HG03135 (cell line): Measurements from ENCODE around the gene ABCC6.
"Not testable (repeated sequence)": the region's sequence is repeated elsewhere in the genome, so short reads cannot be mapped to it uniquely, and the experiment has no call there.

Source experiments
- ATAC-seq: cut with Tn5 transposase; IDR thresholded peaks from one replicate; pipeline ENCODE4 v1.9.1; 2021; ENCODE audit warnings: mild to moderate bottlenecking, moderate library complexity; ENCODE audit not compliant: unreplicated experiment

The ABCC6 gene

GRCh38 chr16:16190966-16191365, 32.3 kb downstream of the ABCC6 start:
- not testable (repeated sequence) for ATAC-seq

DNA sequence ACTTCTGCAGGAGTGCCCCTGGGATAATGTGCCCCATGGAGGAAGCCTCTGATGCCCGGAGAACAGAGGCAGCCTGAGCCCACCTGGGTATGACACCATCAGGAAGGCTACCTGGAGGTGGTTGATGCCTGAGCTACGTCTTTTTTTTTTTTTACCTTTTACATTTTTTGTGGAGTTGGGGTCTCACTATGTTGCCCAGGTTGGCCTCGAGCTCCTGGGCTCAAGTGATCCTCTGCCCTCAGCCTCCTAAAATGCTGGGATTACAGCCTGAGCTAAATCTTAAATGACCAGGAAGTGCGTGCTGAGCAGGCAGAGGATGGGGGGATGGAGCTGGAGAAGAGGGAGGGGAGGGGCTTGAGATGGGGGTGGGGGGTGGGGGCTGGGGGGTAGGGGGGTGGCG, 32.7 kb downstream of the ABCC6 start:
- ATAC-seq: no peak

GRCh38 chr16:16189842-16190241, 33.5 kb downstream of the ABCC6 start:
- ATAC-seq: no peak

DNA sequence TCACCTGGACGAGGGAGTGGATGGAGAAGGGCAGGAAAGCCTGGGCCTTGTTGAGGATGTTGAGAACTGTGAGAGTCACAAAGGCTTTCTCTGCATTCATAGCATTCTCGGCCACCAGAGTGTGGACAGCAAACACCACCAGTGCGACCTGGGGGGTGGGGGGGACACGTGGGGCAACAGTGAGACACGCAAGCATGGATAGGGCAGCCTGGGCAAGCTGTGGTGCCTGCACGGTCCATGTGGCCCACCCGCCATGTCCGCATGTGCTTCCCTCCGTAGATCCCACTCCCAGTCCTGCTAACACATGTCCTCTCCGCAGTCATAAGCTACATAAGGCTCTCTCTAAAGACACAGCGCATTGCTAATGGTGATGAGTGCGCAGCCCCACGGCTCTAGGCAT, 34.5 kb downstream of the ABCC6 start:
- ATAC-seq: no peak

- no peak for ATAC-seq
Observed at GRCh38 chr16:16186820-16187219, 36.5 kb downstream of the ABCC6 start.

GRCh38 chr16:16185095-16185494, 38.2 kb downstream of the ABCC6 start:
- ATAC-seq: no peak

DNA sequence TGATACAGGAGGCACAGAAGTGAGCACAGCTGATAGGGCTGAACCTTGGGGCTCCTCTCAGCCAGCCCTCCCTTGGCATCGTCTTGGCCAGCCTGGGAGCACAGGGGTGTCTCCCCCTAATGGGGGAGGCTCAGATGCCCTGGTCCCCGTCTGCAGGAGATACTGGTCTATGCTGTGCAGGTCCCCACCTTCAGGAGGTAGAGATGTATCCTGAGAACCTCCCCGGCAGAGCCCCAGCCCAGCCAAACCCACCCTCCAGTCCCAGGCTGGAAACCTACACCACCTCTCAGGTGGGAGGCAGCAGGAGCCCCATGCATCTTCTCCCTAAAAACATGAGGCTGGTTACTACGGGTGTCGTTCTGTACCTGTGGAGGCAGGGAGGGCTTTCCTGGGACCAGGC, 38.7 kb downstream of the ABCC6 start:
- no peak for ATAC-seq

- no peak for ATAC-seq
Observed at GRCh38 chr16:16183562-16183961, 39.7 kb downstream of the ABCC6 start.

- no peak for ATAC-seq
Observed at GRCh38 chr16:16182918-16183317, 40.4 kb downstream of the ABCC6 start.

DNA sequence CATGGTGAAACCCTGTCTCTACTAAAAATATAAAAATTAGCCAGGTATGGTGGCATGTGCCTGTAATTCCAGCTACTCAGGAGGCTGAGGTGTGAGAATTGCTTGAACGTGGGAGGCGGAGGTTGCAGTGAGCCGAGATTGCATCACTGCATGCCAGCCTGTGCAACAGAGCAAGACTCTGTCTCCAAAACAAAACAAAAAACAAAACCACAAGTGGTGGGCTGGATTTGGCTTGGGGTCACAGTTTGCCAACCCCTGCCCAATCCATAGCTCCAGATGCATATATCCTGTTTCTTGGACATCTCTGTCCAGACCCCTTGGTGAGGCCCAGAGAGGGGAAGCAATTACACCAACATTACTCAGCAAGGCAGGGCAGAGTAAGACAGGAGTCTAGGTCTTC, 41.5 kb downstream of the ABCC6 start:
- ATAC-seq: not testable (repeated sequence)

GRCh38 chr16:16178455-16179162, 44.7 kb downstream of the ABCC6 start:
- ATAC-seq: no peak

GRCh38 chr16:16176328-16176727, 47.0 kb downstream of the ABCC6 start:
- no peak for ATAC-seq

- ATAC-seq: no peak
Observed at GRCh38 chr16:16175296-16175695, 48.0 kb downstream of the ABCC6 start.

DNA sequence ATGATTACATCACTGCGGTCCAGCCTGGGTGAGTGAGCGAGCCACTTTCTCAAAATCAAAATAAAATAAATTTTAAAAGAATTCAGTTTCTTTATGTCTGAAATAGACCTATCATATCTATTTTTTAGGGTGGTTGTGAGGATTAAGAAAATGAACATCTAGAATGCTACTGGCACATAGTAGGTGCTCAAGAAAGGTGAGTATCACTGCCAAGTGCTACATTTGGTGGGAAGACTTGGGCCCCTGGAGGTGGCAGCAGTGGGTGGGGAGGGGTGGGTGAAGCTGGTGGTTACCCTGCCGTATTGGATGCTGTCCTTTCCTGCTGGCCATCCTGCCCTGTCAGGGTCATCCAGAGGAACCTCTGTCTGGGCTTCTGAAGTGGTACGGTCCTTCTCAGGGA, 50.3 kb downstream of the ABCC6 start:
- ATAC-seq: no peak

GRCh38 chr16:16171332-16171919, 51.9 kb downstream of the ABCC6 start:
- ATAC-seq: no peak

GRCh38 chr16:16169615-16170014, 53.7 kb downstream of the ABCC6 start:
- ATAC-seq: no peak

DNA sequence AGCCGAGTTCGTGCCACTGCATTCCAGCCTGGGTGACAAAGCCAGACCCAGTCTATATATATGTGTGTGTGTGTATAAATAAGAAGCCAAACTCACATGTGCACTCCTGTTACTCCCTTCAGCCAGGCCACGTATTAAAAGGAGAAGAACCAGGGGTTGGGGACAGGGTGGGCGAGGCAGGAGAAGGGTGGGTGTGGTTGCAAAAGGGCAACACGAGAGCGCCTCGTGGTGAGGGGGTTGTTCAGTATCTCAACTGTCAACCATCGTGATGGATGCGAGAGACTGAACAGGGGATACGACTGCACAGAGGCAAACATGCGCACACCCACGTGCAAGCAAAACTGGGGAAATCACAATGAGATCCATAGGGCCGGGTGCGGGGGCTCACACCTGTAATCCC, 54.9 kb downstream of the ABCC6 start:
- no peak for ATAC-seq

DNA sequence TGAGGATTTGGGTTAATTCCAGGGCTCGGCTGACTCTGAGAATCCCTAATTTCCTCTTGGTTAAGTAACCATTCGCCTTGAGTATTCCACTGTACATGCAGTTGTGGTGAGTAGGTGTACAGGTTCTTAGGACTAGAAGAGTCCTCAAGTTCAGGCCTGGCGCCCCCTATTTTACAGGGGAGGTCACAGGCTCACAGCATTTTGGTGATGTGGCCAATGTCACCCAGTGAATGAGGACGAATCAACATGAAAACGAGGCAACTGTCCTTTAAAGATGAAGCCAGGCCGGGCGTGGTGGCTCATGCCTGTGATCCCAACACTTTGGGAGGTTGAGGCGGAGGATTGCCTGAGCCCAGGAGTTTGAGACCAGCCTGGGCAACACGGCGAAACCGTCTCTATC, 55.4 kb downstream of the ABCC6 start:
- ATAC-seq: no peak

- ATAC-seq: no peak
Observed at GRCh38 chr16:16166949-16167348, 56.3 kb downstream of the ABCC6 start.

DNA sequence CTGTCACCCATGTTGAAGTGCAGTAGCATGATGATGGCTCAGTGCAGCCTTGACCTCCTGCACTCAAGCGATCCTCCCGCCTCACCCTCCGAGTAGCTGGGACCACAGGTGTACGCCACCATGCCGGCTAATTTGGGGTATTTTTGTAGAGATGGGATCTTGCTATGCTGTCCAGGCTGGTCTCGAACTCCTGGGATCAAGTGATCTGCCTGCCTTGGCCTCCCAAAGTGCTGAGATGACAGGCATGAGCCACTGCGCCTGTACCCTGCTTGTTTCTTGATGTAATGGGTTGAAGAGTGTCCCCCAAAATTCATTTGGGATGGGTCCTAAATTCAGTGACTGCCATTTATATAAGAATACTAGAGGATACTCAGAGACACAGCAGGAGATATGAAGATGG, 57.2 kb downstream of the ABCC6 start:
- no peak for ATAC-seq

- no peak for ATAC-seq
Observed at GRCh38 chr16:16164243-16164642, 59.1 kb downstream of the ABCC6 start.

- no peak for ATAC-seq
Observed at GRCh38 chr16:16163571-16163970, 59.7 kb downstream of the ABCC6 start.

DNA sequence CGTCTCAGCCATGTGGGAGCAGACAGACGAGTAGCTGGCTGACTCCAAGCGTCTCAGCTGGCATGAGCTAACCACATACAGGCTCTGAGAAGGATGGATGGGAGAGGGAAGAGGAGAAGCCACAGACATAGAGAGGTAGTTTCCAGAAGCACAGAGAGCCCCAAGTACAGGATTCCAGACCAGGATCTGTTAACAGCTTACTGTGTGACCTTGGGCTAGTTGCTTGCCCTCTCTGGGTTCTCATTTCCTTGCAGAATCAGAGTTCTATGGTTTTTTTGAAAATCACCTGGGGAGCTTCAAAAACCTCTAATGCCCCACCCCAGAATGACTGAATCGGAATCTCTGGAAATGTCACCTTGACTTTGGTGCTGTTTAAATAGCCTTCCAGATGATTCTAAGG, 60.2 kb downstream of the ABCC6 start:
- no peak for ATAC-seq
